ENCODE data around the gene C16orf96. TPM values are rescaled to one million over a fixed set of nuclear protein-coding genes. Genes with fewer than 3 reads are reported as not detected.

C16orf96 gene
- total and polyA plus RNA-seq, 2 of the 8 experiments (the other 6 are each of a cell fraction or from before 2014, with no cell fraction given) = 1.0 to 1.3 TPM

DNA sequence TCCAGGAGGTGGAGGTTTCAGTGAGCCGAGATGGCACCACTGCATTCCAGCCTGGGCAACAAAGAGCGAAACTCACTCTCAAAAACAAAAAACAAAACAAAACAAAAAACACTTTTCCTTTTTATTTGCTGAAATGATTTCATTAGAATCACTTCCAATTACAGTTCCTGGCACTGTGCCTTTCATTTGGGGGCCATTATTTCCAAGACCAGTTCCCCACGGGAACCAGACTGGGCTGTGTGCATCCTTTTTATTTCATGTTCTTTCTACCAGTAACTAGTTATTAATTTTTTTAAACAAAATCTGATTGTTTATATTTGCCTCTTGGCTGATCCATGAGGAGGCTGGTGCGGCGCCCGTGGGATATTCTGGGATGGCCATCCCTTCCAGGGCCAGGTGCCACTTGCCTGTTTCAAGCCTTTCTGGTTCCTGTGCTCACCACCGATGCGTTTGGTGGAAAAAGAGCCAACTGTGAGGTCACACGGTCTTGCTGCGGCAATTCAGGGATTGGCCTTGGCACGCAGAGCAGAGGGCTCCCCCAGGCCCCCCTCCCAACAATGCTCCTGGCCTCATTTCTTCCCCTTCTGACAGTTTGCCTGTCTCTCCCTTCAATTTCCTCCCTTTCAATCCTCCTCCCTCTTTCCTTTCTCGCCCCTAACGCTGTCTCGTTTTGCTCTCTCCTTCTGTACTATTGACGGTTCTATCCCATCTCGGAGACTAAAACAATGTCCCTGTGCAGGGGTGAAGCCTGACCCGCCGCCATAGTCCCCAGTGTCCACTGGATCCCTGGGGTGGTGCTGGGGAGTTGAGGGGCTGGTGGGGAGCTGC, 45.1 kb downstream of the C16orf96 start (continued):
- TF ChIP-seq, protein P1, sequence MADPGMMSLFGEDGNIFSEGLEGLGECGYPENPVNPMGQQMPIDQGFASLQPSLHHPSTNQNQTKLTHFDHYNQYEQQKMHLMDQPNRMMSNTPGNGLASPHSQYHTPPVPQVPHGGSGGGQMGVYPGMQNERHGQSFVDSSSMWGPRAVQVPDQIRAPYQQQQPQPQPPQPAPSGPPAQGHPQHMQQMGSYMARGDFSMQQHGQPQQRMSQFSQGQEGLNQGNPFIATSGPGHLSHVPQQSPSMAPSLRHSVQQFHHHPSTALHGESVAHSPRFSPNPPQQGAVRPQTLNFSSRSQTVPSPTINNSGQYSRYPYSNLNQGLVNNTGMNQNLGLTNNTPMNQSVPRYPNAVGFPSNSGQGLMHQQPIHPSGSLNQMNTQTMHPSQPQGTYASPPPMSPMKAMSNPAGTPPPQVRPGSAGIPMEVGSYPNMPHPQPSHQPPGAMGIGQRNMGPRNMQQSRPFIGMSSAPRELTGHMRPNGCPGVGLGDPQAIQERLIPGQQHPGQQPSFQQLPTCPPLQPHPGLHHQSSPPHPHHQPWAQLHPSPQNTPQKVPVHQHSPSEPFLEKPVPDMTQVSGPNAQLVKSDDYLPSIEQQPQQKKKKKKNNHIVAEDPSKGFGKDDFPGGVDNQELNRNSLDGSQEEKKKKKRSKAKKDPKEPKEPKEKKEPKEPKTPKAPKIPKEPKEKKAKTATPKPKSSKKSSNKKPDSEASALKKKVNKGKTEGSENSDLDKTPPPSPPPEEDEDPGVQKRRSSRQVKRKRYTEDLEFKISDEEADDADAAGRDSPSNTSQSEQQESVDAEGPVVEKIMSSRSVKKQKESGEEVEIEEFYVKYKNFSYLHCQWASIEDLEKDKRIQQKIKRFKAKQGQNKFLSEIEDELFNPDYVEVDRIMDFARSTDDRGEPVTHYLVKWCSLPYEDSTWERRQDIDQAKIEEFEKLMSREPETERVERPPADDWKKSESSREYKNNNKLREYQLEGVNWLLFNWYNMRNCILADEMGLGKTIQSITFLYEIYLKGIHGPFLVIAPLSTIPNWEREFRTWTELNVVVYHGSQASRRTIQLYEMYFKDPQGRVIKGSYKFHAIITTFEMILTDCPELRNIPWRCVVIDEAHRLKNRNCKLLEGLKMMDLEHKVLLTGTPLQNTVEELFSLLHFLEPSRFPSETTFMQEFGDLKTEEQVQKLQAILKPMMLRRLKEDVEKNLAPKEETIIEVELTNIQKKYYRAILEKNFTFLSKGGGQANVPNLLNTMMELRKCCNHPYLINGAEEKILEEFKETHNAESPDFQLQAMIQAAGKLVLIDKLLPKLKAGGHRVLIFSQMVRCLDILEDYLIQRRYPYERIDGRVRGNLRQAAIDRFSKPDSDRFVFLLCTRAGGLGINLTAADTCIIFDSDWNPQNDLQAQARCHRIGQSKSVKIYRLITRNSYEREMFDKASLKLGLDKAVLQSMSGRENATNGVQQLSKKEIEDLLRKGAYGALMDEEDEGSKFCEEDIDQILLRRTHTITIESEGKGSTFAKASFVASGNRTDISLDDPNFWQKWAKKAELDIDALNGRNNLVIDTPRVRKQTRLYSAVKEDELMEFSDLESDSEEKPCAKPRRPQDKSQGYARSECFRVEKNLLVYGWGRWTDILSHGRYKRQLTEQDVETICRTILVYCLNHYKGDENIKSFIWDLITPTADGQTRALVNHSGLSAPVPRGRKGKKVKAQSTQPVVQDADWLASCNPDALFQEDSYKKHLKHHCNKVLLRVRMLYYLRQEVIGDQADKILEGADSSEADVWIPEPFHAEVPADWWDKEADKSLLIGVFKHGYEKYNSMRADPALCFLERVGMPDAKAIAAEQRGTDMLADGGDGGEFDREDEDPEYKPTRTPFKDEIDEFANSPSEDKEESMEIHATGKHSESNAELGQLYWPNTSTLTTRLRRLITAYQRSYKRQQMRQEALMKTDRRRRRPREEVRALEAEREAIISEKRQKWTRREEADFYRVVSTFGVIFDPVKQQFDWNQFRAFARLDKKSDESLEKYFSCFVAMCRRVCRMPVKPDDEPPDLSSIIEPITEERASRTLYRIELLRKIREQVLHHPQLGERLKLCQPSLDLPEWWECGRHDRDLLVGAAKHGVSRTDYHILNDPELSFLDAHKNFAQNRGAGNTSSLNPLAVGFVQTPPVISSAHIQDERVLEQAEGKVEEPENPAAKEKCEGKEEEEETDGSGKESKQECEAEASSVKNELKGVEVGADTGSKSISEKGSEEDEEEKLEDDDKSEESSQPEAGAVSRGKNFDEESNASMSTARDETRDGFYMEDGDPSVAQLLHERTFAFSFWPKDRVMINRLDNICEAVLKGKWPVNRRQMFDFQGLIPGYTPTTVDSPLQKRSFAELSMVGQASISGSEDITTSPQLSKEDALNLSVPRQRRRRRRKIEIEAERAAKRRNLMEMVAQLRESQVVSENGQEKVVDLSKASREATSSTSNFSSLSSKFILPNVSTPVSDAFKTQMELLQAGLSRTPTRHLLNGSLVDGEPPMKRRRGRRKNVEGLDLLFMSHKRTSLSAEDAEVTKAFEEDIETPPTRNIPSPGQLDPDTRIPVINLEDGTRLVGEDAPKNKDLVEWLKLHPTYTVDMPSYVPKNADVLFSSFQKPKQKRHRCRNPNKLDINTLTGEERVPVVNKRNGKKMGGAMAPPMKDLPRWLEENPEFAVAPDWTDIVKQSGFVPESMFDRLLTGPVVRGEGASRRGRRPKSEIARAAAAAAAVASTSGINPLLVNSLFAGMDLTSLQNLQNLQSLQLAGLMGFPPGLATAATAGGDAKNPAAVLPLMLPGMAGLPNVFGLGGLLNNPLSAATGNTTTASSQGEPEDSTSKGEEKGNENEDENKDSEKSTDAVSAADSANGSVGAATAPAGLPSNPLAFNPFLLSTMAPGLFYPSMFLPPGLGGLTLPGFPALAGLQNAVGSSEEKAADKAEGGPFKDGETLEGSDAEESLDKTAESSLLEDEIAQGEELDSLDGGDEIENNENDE (IDR thresholded peaks at IDR 0.05; ENCODE audit: insufficient replicate concordance, low read length) = no peak
- no peak for TF ChIP-seq NANOG (IDR thresholded peaks at IDR 0.05; ENCODE audit: insufficient read depth, low read depth, low read length, poor library complexity, severe bottlenecking)
- no peak for TF ChIP-seq MAFK (IDR thresholded peaks at IDR 0.05; ENCODE audit: low read depth, low read length)
- TF ChIP-seq RNF2 (IDR thresholded peaks at IDR 0.05; ENCODE audit: borderline replicate concordance, low read depth, low read length, missing control alignments, poor library complexity, severe bottlenecking) = no peak
- no peak for TF ChIP-seq SP4 (IDR thresholded peaks at IDR 0.05; ENCODE audit: low read length)
- no peak for TF ChIP-seq SIN3A (conservative IDR thresholded peaks at IDR 0.05 in 1 of 2, IDR thresholded peaks at IDR 0.05 in 1 of 2; ENCODE audit: low read depth in 1 of 2, low read length in 2 of 2)
- no peak for TF ChIP-seq GTF2F1 (IDR thresholded peaks at IDR 0.05; ENCODE audit: borderline replicate concordance, low read depth, low read length)
- TF ChIP-seq, protein P2, sequence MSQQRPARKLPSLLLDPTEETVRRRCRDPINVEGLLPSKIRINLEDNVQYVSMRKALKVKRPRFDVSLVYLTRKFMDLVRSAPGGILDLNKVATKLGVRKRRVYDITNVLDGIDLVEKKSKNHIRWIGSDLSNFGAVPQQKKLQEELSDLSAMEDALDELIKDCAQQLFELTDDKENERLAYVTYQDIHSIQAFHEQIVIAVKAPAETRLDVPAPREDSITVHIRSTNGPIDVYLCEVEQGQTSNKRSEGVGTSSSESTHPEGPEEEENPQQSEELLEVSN (IDR thresholded peaks at IDR 0.05) = no peak

Data from H1 (cell line).